IMR-90 (cell line): ENCODE measurements around the gene GREB1L.

Experiments
- BHLHE40 ChIP-seq: fragments of 150-350 bp; IDR thresholded peaks from 2 replicates; pipeline ENCODE4 v1.6.1; 2016; ENCODE audit warnings: mild to moderate bottlenecking, low read depth, low read length
- CEBPB ChIP-seq: IDR thresholded peaks from 2 replicates; pipeline ENCODE4 v1.6.1; 2012; ENCODE audit warnings: low read depth, low read length, improper control_type of control experiment
- CHD1 ChIP-seq: IDR thresholded peaks from 2 replicates; pipeline ENCODE4 v1.6.1; 2012; ENCODE audit warnings: low read depth, low read length, improper control_type of control experiment
- CTCF ChIP-seq: conservative IDR thresholded peaks from 2 replicates; pipeline ENCODE4 v1.5.1; 2012; ENCODE audit warnings: mild to moderate bottlenecking, low read depth, low read length, improper control_type of control experiment
- ELK1 ChIP-seq: fragments of 150-350 bp; IDR thresholded peaks from 2 replicates; pipeline ENCODE4 v1.6.1; 2016; ENCODE audit warnings: low read depth, mild to moderate bottlenecking, low read length, moderate library complexity, borderline replicate concordance
- FOS ChIP-seq: fragments of 150-350 bp; IDR thresholded peaks from 2 replicates; pipeline ENCODE4 v1.6.1; 2016; ENCODE audit warnings: low read depth, low read length
- MAFK ChIP-seq: IDR thresholded peaks from 2 replicates; pipeline ENCODE4 v1.6.1; 2012; ENCODE audit warnings: low read depth, low read length, improper control_type of control experiment
- MXI1 ChIP-seq: IDR thresholded peaks from 2 replicates; pipeline ENCODE4 v1.6.1; 2012; ENCODE audit warnings: low read depth, mild to moderate bottlenecking, low read length, moderate library complexity, borderline replicate concordance
- NFE2L2 ChIP-seq: fragments of 150-350 bp; IDR thresholded peaks from 2 replicates; pipeline ENCODE4 v1.6.1; 2016; ENCODE audit warnings: low read depth, mild to moderate bottlenecking, low read length
- POLR2A ChIP-seq: IDR thresholded peaks from 2 replicates; pipeline ENCODE4 v1.6.1; 2012; ENCODE audit warnings: mild to moderate bottlenecking, low read depth, low read length
- RAD21 ChIP-seq: IDR thresholded peaks from 2 replicates; pipeline ENCODE4 v1.6.1; 2012; ENCODE audit warnings: low read length, improper control_type of control experiment
- RCOR1 ChIP-seq: IDR thresholded peaks from 2 replicates; pipeline ENCODE4 v1.6.1; 2012; ENCODE audit warnings: mild to moderate bottlenecking, low read length, improper control_type of control experiment; ENCODE audit not compliant: insufficient replicate concordance
- RFX5 ChIP-seq: IDR thresholded peaks from 2 replicates; pipeline ENCODE4 v1.8.0; 2012; ENCODE audit warnings: low read depth, mild to moderate bottlenecking, low read length, moderate library complexity
- USF2 ChIP-seq: fragments of 150-350 bp; IDR thresholded peaks from 2 replicates; pipeline ENCODE4 v1.6.1; 2017; ENCODE audit warnings: mild to moderate bottlenecking, antibody characterized with exemption, low read length, low read depth

- TF ChIP-seq CTCF (no peak), POLR2A (no peak), USF2 (no peak), BHLHE40 (no peak), CHD1 (no peak), RCOR1 (no peak), CEBPB (no peak), RAD21 (no peak), ELK1 (no peak), FOS (no peak), MAFK (no peak), RFX5 (no peak), MXI1 (no peak), NFE2L2 (no peak)
Observed at GRCh38 chr18:21272016-21272579, 30.1 kb downstream of the GREB1L start.
